Right lobe of liver (tissue), 4 donors: Measurements from ENCODE around the gene C11orf65.

Experiments
- POLR2A ChIP-seq: fragments of 450-650 bp; IDR thresholded peaks from one replicate; pipeline ENCODE4 v1.6.1; 2017; ENCODE audit warnings: antibody characterized with exemption, mild to moderate bottlenecking
- TF ChIP-seq, protein P1 (sequence below), 4 donors: fragments of 200-600 bp in 3 of 4; fragments of 450-650 bp in 1 of 4; IDR thresholded peaks; one replicate each; pipeline versions ENCODE4 v1.5.1 to v1.8.0; 2016 to 2022; ENCODE audit warnings: antibody characterized with exemption in 4 of 4, mild to moderate bottlenecking in 2 of 4
- donor health status: DM: no; HTN: no; CAD: no.
- donor health status: DM: no; HTN: no; CAD: no.
- donor health status: DM: no; HTN: yes; CAD: no.

DNA sequence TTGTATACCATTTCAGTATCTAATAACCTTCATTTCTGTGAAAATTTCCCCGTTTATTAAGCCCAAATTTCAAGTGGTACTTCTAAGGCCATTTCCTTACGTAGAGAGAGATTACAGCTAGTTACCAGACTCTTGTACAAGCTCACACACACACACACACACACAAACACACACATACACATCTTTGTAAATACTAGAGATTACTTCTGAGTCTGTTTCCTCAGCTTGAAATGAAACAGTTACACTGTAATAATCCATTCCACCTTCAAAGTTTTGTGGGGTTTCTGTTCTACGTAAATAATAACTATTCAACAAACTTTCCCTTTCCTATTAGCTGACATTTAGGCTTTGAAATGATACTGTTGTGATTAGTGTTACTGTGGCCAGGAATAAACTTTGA lies 24.6 kb upstream of the C11orf65 start:
- TF ChIP-seq, protein P1, sequence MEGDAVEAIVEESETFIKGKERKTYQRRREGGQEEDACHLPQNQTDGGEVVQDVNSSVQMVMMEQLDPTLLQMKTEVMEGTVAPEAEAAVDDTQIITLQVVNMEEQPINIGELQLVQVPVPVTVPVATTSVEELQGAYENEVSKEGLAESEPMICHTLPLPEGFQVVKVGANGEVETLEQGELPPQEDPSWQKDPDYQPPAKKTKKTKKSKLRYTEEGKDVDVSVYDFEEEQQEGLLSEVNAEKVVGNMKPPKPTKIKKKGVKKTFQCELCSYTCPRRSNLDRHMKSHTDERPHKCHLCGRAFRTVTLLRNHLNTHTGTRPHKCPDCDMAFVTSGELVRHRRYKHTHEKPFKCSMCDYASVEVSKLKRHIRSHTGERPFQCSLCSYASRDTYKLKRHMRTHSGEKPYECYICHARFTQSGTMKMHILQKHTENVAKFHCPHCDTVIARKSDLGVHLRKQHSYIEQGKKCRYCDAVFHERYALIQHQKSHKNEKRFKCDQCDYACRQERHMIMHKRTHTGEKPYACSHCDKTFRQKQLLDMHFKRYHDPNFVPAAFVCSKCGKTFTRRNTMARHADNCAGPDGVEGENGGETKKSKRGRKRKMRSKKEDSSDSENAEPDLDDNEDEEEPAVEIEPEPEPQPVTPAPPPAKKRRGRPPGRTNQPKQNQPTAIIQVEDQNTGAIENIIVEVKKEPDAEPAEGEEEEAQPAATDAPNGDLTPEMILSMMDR (IDR thresholded peaks at IDR 0.05): no peak
- TF ChIP-seq POLR2A: no peak
